Mesodermal cell (in vitro differentiated cells): ENCODE measurements around the gene ZSWIM5.
"Not testable (repeated sequence)": the region's sequence is repeated elsewhere in the genome, so short reads cannot be mapped to it uniquely, and the experiment has no call there.

Experiments
- H3K27ac ChIP-seq: 2 replicates; pipeline ENCODE4 v1.7.0; 2013; ENCODE audit warnings: mild to moderate bottlenecking, low read depth, low read length, moderate library complexity; ENCODE audit not compliant: severe bottlenecking
- H3K36me3 ChIP-seq: 2 replicates; pipeline ENCODE4 v1.7.1; 2013; ENCODE audit warnings: mild to moderate bottlenecking, low read length, moderate library complexity; ENCODE audit not compliant: control insufficient read depth, insufficient read depth
- H3K4me1 ChIP-seq: one replicate; pipeline ENCODE4 v1.7.1; 2013; ENCODE audit warnings: mild to moderate bottlenecking, low read length; ENCODE audit not compliant: insufficient read depth, control insufficient read depth, poor library complexity, severe bottlenecking
- H3K4me3 ChIP-seq: 2 replicates; pipeline ENCODE4 v1.7.0; 2013; ENCODE audit warnings: low read length, control low read depth, mild to moderate bottlenecking; ENCODE audit not compliant: insufficient read depth, poor library complexity, severe bottlenecking; ENCODE audit errors: extremely low read depth
- H3K9me3 ChIP-seq: 2 replicates; pipeline ENCODE4 v1.7.1; 2013; ENCODE audit warnings: mild to moderate bottlenecking, low read length, moderate library complexity; ENCODE audit not compliant: control insufficient read depth
- WGBS, 2 experiments: methylation state at CpG; one replicate each; pipeline ENCODE4 v1.1.5; 2013; ENCODE audit warnings: missing lambda C conversion rate in 2 of 2; ENCODE audit not compliant: insufficient coverage in 2 of 2; 5-methylcytosine and 5-hydroxymethylcytosine counted together

Gene ZSWIM5

GRCh38 chr1:45170151-45170742 lies 36.2 kb downstream of the ZSWIM5 start:
- Histone ChIP-seq H3K4me3 (no peak overlapping the region), H3K4me1 (no peaks in the 10 kb centered on the region), H3K9me3 (no peaks in the 10 kb centered on the region), H3K27ac (no peak overlapping the region), H3K36me3 (no peaks in the 10 kb centered on the region)
- 93 to 100% methylated on average over 4 of the region's 4 CpGs for WGBS, 2 experiments

- H3K36me3 ChIP-seq, H3K4me3 ChIP-seq, H3K9me3 ChIP-seq, H3K27ac ChIP-seq, H3K4me1 ChIP-seq: not testable (repeated sequence)
- 100% methylated on average over 3 of the region's 6 CpGs for WGBS, 2 experiments
These were observed 38.5 kb downstream of the ZSWIM5 start for GRCh38 chr1:45167947-45168346.

- no CpG with 5 or more reads among the region's 2 CpGs for WGBS, 2 experiments
- H3K4me1 ChIP-seq, H3K27ac ChIP-seq, H3K36me3 ChIP-seq, H3K4me3 ChIP-seq, H3K9me3 ChIP-seq: not testable (repeated sequence)
These were observed 42.1 kb downstream of the ZSWIM5 start for GRCh38 chr1:45164307-45164706.

GRCh38 chr1:45163111-45163510 lies 43.3 kb downstream of the ZSWIM5 start:
- not testable (repeated sequence) for H3K27ac ChIP-seq, H3K9me3 ChIP-seq, H3K36me3 ChIP-seq, H3K4me3 ChIP-seq, H3K4me1 ChIP-seq
- WGBS, 2 experiments, result 100% methylated on average over 2 of the region's 3 CpGs

GRCh38 chr1:45162041-45163035 lies 44.1 kb downstream of the ZSWIM5 start:
- not testable (repeated sequence) for H3K4me3 ChIP-seq, H3K36me3 ChIP-seq, H3K4me1 ChIP-seq, H3K9me3 ChIP-seq, H3K27ac ChIP-seq
- WGBS, 2 experiments, result 87 to 95% methylated on average over 4 to 10 of the region's 14 CpGs

GRCh38 chr1:45155957-45156356 lies 50.4 kb downstream of the ZSWIM5 start:
- Histone ChIP-seq H3K27ac (no peak overlapping the region), H3K4me3 (no peak overlapping the region), H3K9me3 (no peaks in the 10 kb centered on the region), H3K4me1 (no peaks in the 10 kb centered on the region), H3K36me3 (no peaks in the 10 kb centered on the region)

- Histone ChIP-seq H3K27ac (no peak overlapping the region), H3K36me3 (no peaks in the 10 kb centered on the region), H3K4me1 (no peaks in the 10 kb centered on the region), H3K9me3 (no peaks in the 10 kb centered on the region), H3K4me3 (no peak overlapping the region)
- WGBS, 2 experiments, result 95 to 98% methylated on average over 5 to 6 of the region's 7 CpGs
These were observed 51.0 kb downstream of the ZSWIM5 start for GRCh38 chr1:45155423-45155822.

- WGBS, 2 experiments, result 87 to 100% methylated on average over 1 to 2 of the region's 3 CpGs
- Histone ChIP-seq H3K4me3 (no peak overlapping the region), H3K36me3 (no peaks in the 10 kb centered on the region), H3K27ac (no peak overlapping the region), H3K9me3 (no peaks in the 10 kb centered on the region), H3K4me1 (no peaks in the 10 kb centered on the region)
These were observed 54.3 kb downstream of the ZSWIM5 start for GRCh38 chr1:45152126-45152525.

GRCh38 chr1:45148209-45148825 lies 58.1 kb downstream of the ZSWIM5 start:
- Histone ChIP-seq H3K27ac (no peak overlapping the region), H3K4me1 (no peaks in the 10 kb centered on the region), H3K4me3 (no peak overlapping the region), H3K36me3 (no peaks in the 10 kb centered on the region), H3K9me3 (no peaks in the 10 kb centered on the region)
- 88% methylated on average over 1 of the region's 1 CpG; no CpG with 5 or more reads in 1 of the 2 experiments for WGBS, 2 experiments

- Histone ChIP-seq H3K27ac (no peak overlapping the region), H3K4me3 (no peak overlapping the region), H3K9me3 (no peaks in the 10 kb centered on the region), H3K36me3 (no peaks in the 10 kb centered on the region), H3K4me1 (no peaks in the 10 kb centered on the region)
- WGBS, 2 experiments, result 83 to 100% methylated on average over 1 of the region's 2 CpGs
These were observed 59.6 kb downstream of the ZSWIM5 start for GRCh38 chr1:45146833-45147232.
